A549 treated with AZD9567 at 1 μM for 4 hours (cell line): ENCODE measurements around the gene ZNF230. TPM values are rescaled to one million over a fixed set of nuclear protein-coding genes. Genes with fewer than 3 reads are reported as not detected.

Experiments used
- total RNA-seq: library from RNA; stranded (reverse); fragments of 200-300 nt; extraction: Qiagen RNA extraction; gene quantifications from 5 replicates; pipeline ENCODE4 v1.2.3, GENCODE V29; 2022; ENCODE audit not compliant: insufficient read depth

The ZNF230 gene
- 1.6 to 3.5 TPM (median 2.7 TPM) in 5 replicates for total RNA-seq

DNA sequence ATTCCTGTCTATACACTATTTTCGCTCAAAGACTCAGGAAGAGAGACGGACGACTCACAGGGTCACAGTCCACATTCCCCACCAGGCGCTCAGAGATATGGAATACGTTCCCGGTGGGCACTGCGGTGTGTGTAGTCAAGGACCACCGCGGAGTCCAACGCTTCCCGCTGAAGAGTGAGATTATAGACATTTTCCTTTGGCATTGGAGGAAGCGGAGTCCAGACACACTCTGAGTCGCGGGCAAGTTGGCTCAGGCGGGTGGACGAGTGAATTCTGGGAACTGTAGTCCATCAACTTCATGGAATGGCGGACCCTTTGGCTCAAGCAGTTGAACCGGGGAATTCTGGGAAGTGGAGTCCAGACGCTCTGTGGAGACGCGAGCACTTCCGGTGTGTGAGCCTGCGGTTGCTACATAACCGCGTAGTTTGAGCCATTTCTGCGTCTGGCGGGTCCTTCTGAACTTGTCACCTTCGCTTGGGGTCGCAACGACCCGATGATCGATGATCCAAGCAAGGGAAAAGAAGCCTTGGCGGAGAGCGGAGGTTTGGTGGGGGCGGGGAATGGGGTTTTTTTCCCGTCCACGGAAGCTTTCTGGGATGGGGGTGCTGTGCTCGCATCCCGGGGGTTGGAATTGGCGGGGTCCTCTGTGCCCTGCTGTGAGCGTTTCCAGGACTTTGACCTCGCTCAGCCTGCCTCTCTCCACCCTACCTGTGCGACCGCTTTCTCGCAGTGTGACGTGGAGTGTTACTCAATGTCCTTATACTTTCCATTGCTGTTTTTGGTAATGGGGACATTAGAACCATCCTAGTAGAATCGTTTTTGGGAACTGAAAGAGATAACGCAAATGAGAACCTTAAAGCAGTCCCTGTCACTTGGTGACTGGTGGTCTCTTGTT, at the start of gene ZNF230:
Gene ZNF230, plus strand, starts transcription at position 392 of the 895 bp plus-strand sequence. CDS start 4,122 bp downstream, outside the sequence.

DNA sequence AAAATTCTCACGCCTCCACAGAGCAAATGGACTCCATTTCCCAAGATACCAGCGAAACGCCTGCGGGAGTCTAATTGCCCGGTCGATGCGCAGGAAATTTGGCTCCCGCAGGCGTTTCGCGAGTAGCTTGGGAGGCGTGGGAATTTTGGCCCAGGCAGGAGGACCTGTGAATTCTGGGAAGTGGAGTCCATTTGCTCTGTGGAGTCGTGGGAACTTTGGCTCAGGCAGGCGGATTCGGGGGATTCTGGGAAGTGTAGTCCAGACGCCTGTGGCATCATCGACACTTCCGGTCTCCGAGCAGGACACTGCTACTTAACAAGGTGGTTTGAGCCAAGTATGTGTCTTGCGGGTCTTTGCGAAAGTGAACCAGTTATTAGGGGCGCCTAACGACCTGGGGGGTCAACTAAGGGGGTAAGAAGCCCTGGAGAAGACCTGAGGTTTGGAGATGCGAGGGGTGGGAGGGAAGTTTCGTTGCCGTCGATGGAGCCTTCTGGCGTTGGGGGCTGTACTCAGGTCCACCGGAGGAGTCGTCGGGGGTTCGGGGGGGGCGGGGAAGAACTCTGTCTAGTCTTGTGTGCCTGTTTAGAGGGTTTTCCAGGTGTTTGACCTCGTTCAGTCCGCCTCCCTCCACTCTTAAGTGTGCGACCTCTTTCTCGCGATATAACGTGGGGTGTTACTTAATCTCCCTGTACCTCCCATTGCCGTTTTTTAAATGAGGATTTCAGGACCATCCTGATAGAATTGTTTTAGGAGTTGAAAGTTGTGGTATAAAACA, 18.7 kb upstream of the ZNF230 start, which contains the start of gene ZNF155:
Gene ZNF155, plus strand, starts transcription at position 277 of the 775 bp plus-strand sequence. CDS start 4,356 bp downstream, outside the sequence.

DNA sequence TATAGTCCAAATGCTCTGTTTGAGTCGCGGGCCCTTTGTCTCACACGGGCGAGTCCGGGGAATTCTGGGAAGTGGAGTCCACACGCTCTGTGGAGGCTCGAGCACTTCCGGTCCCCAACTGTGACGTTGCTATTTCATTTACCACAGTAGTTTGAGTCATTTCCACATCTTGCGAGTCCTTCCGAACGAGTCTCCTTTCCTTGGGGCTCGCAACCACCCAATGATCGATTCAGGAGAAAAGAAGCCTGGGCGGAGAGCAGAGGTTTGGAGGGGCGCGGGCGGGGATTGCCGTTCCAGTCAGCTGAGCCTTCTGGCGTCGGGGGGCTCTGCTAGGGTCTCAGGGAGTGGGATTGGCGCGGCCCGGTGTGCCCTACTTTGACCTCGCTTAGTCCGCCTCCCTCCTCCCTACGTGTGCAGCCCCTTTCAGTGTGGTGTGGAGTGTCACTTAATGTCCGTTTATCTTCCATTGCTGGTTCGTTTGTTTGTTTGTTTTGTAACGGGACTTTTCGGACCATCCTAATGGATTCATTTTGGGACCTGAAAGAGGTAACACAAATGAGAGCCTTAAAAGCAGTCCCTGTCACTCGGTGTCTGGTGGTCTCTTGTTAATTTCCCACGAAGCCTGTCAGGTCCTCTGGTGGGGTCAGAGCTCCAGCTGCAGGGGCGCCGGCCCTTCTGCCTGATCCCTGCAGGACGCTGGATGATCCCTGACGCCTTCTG, 22.6 kb downstream of the ZNF230 start, which contains the start of gene ZNF222:
Gene ZNF222, plus strand, starts transcription at position 163 of the 720 bp plus-strand sequence. Its CDS starts 58 bp downstream, at position 221.

DNA sequence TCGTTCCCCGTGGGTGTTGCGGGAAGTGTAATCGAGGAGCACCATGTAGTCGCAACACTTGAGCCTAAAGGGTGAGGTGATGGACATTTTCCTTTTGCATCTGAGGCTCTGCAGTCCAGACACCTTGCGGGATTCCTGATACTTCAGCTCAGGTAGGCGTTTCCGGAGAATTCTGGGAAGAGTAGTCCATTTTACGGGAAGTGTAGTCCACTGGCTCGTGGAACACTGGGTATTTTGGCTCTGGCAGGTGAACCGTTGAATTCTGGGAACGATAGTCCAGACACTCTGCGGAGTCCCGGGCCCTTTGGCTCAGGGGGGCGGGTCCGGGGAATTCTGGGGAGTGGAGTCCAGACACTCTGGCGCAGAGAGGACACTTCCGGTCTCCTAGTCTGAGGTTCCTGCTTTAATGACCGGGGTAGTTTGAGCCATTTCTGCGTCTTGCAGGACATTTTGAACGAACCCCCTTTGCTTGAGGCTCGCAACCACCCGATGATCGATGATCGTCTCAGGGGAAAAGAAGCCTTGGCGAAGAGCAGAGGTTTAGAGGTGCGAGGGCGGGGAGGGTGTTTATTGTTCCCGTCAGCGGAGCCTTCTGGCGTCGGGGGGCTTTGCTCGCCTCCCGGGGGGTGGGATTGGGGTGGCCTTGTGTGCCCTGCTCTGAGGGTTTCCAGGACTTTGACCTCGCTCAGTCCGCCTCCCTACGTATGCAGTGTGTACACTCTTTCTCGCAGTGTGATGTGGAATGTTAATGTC, 49.1 kb downstream of the ZNF230 start, which contains the start of gene ZNF223:
Gene ZNF223, plus strand, starts transcription at position 387 of the 753 bp plus-strand sequence. CDS start 3,141 bp downstream, outside the sequence.

Other genes with a start within 250 kb of the ZNF230 start
- gene SMG9, start 248.0 kb upstream of the ZNF230 start, total RNA-seq, result 50.2 to 64.4 TPM (median 56.7 TPM) in 5 replicates
- gene KCNN4, start 222.0 kb upstream of the ZNF230 start, total RNA-seq, result 29.1 to 47.0 TPM (median 45.0 TPM) in 5 replicates
- 0.07 to 0.30 TPM (median 0.17 TPM) in 4 of 5 replicates, not detected in the other for gene LYPD5, start 200.5 kb upstream of the ZNF230 start, total RNA-seq
- gene ZNF283, start 175.6 kb upstream of the ZNF230 start, total RNA-seq, result 4.3 to 12.9 TPM (median 5.1 TPM) in 5 replicates
- 0.20 to 0.45 TPM (median 0.31 TPM) in 4 of 5 replicates, not detected in the other for gene ZNF404, start 119.0 kb upstream of the ZNF230 start, total RNA-seq
- 9.3 to 20.4 TPM (median 10.4 TPM) in 5 replicates for gene ZNF45, start 67.7 kb upstream of the ZNF230 start, total RNA-seq
- gene ZNF221, start 51.7 kb upstream of the ZNF230 start, total RNA-seq, result 0.30 to 0.65 TPM (median 0.47 TPM) in 4 of 5 replicates, not detected in the other
- gene ZNF155, start 18.8 kb upstream of the ZNF230 start, total RNA-seq, result 2.1 to 5.6 TPM (median 2.5 TPM) in 5 replicates
- 3.0 to 3.7 TPM (median 3.5 TPM) in 5 replicates for gene ZNF222, start 22.4 kb downstream of the ZNF230 start, total RNA-seq
- gene ZNF223, start 49.1 kb downstream of the ZNF230 start, total RNA-seq, result 1.8 to 2.8 TPM (median 2.5 TPM) in 4 of 5 replicates, not detected in the other
- 0.36 to 1.0 TPM (median 0.44 TPM) in 5 replicates for gene ZNF284, start 69.2 kb downstream of the ZNF230 start, total RNA-seq
- 4.5 to 11.4 TPM (median 10.4 TPM) in 5 replicates for gene ZNF224, start 91.4 kb downstream of the ZNF230 start, total RNA-seq
- gene ZNF225, start 110.4 kb downstream of the ZNF230 start, total RNA-seq, result 0.99 to 3.5 TPM (median 2.5 TPM) in 5 replicates
- 0.67 to 3.1 TPM (median 2.4 TPM) in 5 replicates for gene ZNF234, start 138.6 kb downstream of the ZNF230 start, total RNA-seq
- gene ZNF226, start 162.1 kb downstream of the ZNF230 start, total RNA-seq, result 17.5 to 22.3 TPM (median 21.2 TPM) in 5 replicates
- gene ZNF227, start 209.6 kb downstream of the ZNF230 start, total RNA-seq, result 9.4 to 16.7 TPM (median 9.8 TPM) in 5 replicates